BLaER1 (cell line): ENCODE measurements around the gene CTNND2.

ENCODE experiments used
- H3K27ac ChIP-seq: shearing (Covaris generic); formaldehyde crosslinking; 2 replicates; pipeline ENCODE4 v1.8.1; 2022
- H3K27me3 ChIP-seq: shearing (Covaris generic); formaldehyde crosslinking; 2 replicates; pipeline ENCODE4 v1.8.1; 2022
- H3K36me3 ChIP-seq: shearing (Covaris generic); formaldehyde crosslinking; 2 replicates; pipeline ENCODE4 v1.8.1; 2022
- H3K4me1 ChIP-seq: shearing (Covaris generic); formaldehyde crosslinking; 2 replicates; pipeline ENCODE4 v1.8.1; 2022
- H3K4me2 ChIP-seq: shearing (Covaris generic); formaldehyde crosslinking; 2 replicates; pipeline ENCODE4 v1.8.1; 2022
- H3K4me3 ChIP-seq: shearing (Covaris generic); formaldehyde crosslinking; 2 replicates; pipeline ENCODE4 v1.8.1; 2022
- H3K9ac ChIP-seq: shearing (Covaris generic); formaldehyde crosslinking; 2 replicates; pipeline ENCODE4 v1.8.1; 2022
- H3K9me3 ChIP-seq: shearing (Covaris generic); formaldehyde crosslinking; 2 replicates; pipeline ENCODE4 v1.8.1; 2022
- H4K20me1 ChIP-seq: shearing (Covaris generic); formaldehyde crosslinking; 2 replicates; pipeline ENCODE4 v1.8.1; 2022
- Cebpa-rat ChIP-seq: shearing (Covaris generic); IDR thresholded peaks from 2 replicates; pipeline ENCODE4 v1.8.1; 2022

Gene CTNND2

DNA sequence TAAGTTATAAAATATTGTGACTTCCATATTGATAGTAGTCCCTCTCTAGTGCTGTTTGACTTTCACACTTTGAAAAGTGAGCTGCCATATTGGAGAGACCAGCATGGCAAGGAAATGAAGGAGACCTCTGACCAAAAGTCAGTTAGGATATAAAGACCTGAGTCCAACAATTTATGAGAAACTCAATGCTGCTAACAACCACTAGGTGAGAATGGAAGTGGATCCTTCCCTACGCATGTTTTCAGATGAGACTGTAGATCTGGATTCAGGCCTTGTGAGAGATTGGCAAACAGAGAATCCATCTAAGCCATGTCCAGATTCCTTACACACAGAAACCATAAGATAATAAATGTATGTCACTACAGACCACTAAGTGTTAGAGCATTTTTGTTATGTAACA is 81.6 kb downstream of the CTNND2 start:
- no peak overlapping the region for H3K27ac ChIP-seq
- H3K4me2 ChIP-seq: no peak overlapping the region
- H3K36me3 ChIP-seq: no peaks in the 10 kb centered on the region
- H3K4me1 ChIP-seq: no peaks in the 10 kb centered on the region
- H3K4me3 ChIP-seq: no peak overlapping the region
- no peaks in the 10 kb centered on the region for H4K20me1 ChIP-seq
- H3K9ac ChIP-seq: no peak overlapping the region
- peaks cover 5% of the 10 kb centered on the region; the same call in 1 of the 2 replicates for H3K9me3 ChIP-seq
- no peaks in the 10 kb centered on the region for H3K27me3 ChIP-seq
- no peak for TF ChIP-seq Cebpa-rat

DNA sequence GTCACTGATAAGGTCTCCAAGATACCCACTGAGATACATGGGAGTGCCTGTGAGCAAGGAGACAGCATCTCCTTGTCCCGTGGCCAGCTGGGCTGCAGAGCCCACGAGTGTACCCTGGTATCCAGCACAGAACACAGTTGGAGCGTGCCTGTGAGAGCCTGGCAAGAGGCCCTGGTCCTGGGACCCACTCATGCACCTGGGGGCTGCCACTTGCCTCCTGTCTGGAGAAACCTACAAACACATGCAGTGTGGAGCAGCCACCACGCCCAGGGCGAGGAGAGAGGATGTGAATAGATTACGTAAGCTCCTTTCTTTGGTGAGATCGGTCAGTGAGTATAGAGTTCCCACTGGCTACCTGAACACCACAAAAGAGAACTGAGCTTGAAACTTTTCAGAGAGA is 88.3 kb downstream of the CTNND2 start:
- no peaks in the 10 kb centered on the region for H3K27me3 ChIP-seq
- no peak overlapping the region for H3K27ac ChIP-seq
- H3K4me1 ChIP-seq: no peaks in the 10 kb centered on the region

DNA sequence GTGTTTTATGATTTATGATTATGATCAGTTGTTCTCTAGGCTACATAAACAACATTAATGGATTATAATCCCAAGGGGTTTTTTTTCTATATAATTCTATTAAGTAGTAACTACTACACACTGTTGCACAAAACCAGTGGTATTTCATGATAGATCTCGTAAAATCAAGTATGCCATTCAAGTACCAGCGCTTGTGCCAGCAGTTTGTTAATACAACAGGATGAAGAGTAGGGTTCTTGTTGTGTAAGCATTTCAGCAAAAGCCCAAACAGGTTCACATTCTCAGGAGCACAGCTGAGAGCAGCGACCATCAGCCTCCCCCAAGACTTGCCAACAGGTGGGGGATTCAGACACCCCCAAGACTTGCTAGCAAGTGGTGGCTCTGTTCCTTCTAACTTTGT is 88.8 kb downstream of the CTNND2 start:
- Histone ChIP-seq H3K4me3 (no peak overlapping the region), H3K9ac (no peak overlapping the region), H3K4me1 (no peaks in the 10 kb centered on the region), H3K9me3 (no peaks in the 10 kb centered on the region), H3K27ac (no peak overlapping the region), H3K36me3 (no peaks in the 10 kb centered on the region), H3K4me2 (no peak overlapping the region), H3K27me3 (no peaks in the 10 kb centered on the region), H4K20me1 (no peaks in the 10 kb centered on the region)
- no peak for TF ChIP-seq Cebpa-rat

More for the DNA sequence above, 88.3 kb downstream of the CTNND2 start:
- no peak for TF ChIP-seq Cebpa-rat
- Histone ChIP-seq H3K9me3 (no peaks in the 10 kb centered on the region), H3K36me3 (no peaks in the 10 kb centered on the region), H3K9ac (no peak overlapping the region), H3K4me2 (no peak overlapping the region), H3K4me3 (no peak overlapping the region), H4K20me1 (no peaks in the 10 kb centered on the region)

DNA sequence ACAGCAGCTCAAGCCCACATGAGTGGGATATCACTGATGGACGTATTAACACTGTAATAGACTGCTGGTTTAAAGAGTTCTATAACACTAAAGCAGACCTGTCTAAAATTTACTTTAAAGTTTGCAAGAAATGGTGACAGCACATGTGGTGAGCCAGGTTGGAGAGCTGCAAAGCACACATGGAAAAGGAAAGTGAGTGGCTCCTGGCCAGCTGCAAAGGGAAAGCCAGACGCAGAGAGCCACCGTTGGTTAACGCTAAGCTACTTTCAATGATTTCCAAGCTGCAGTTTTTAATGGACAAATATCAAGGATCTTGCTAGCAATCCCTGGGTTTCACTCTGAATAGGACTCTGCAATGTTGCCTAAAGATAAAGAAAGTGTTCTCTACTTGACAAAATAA is 89.9 kb downstream of the CTNND2 start:
- Histone ChIP-seq H4K20me1 (no peaks in the 10 kb centered on the region), H3K36me3 (no peaks in the 10 kb centered on the region), H3K4me2 (no peak overlapping the region), H3K9me3 (no peaks in the 10 kb centered on the region), H3K27me3 (no peaks in the 10 kb centered on the region), H3K4me1 (no peaks in the 10 kb centered on the region), H3K9ac (no peak overlapping the region), H3K27ac (no peak overlapping the region), H3K4me3 (no peak overlapping the region)
- no peak for TF ChIP-seq Cebpa-rat

DNA sequence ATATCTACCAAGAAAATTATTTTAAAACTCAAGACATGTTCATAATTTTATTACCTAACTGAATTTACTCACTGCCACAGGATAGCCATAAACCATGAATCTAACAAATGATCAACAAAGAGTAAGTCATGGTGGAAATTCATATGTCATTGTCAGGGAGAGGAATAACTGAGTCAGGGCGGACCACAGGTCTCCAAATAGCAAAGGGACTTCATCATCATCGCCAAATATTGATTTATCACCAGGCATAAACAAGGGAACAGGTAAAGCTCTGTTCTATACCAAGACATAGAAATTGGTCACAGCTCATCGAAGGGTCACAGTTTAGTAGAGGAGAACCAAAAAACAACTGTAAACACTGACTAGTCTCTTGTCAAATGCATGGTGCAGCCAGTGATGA is 94.8 kb downstream of the CTNND2 start:
- Histone ChIP-seq H3K4me2 (no peak overlapping the region), H4K20me1 (no peaks in the 10 kb centered on the region), H3K27ac (no peak overlapping the region), H3K27me3 (no peaks in the 10 kb centered on the region), H3K9me3 (no peaks in the 10 kb centered on the region), H3K9ac (no peak overlapping the region), H3K4me1 (peaks cover 10% of the 10 kb centered on the region), H3K4me3 (no peak overlapping the region), H3K36me3 (no peaks in the 10 kb centered on the region)
- TF ChIP-seq Cebpa-rat: no peak

DNA sequence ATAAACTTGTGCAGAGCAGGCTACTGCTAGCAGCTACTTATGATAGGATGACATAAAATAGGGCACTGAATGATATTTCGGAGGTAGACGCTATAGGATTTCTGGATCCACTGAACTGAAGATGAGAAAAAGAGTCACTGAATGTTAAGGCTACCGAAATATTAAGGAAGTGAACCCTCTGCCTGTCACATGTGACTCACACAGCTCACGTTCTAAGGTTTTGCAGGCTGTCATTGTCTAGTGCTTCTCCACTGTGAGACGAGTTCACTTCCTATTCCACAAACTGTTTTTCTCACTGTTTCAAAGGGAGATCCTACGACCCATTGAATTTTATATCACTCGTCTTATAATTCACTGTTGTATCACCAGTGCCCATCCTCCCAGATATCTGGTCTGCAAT is 100.8 kb downstream of the CTNND2 start:
- Histone ChIP-seq H3K9ac (no peak overlapping the region), H3K36me3 (no peaks in the 10 kb centered on the region), H3K4me1 (peaks cover 9% of the 10 kb centered on the region), H3K27ac (no peak overlapping the region), H4K20me1 (no peaks in the 10 kb centered on the region), H3K4me3 (no peak overlapping the region), H3K9me3 (no peaks in the 10 kb centered on the region), H3K4me2 (no peak overlapping the region), H3K27me3 (no peaks in the 10 kb centered on the region)
- TF ChIP-seq Cebpa-rat: no peak

DNA sequence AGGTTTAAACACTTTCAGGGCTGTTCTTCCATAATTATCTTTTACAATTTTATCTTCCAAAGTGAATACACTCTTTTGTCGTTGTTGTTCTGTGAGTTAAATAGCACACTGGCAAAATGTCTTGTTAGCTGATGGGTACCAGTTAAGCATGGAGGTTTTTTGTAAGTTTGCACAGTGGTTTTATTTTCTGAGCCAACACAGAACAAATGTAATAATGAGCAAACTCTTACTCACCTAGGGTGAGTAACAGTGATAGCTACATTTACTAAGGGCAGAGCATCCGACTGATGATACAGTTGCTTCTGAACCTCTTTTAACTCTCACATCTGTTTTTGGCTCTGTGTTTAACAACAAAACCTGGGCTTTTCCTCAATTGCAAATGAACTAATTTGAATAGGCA is 103.2 kb downstream of the CTNND2 start:
- no peak for TF ChIP-seq Cebpa-rat
- Histone ChIP-seq H3K9me3 (no peaks in the 10 kb centered on the region), H3K36me3 (no peaks in the 10 kb centered on the region), H3K9ac (no peak overlapping the region), H3K27me3 (no peaks in the 10 kb centered on the region), H3K4me1 (no peaks in the 10 kb centered on the region), H4K20me1 (no peaks in the 10 kb centered on the region), H3K27ac (no peak overlapping the region), H3K4me3 (no peak overlapping the region), H3K4me2 (no peak overlapping the region)

DNA sequence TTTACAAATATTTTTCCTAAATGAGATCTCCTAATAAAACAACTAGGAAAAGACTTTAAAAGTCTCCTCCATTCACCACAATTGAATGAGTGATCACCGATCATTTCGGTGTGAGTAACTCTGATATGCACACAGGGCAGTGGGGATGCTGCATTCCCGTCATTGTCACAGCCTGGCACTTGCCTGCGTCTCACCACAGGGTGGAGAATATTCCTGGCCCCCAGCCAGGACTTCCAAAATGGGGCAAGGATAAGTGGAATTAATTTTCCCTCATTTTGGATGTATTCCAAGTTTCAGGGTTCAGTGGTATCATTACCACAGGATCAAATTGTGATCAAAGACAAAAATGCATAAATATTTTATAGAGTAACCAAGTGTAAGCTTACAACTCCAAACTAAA is 107.1 kb downstream of the CTNND2 start:
- no peaks in the 10 kb centered on the region for H3K27me3 ChIP-seq
- no peak overlapping the region for H3K4me3 ChIP-seq
- H3K9ac ChIP-seq: no peak overlapping the region
- no peaks in the 10 kb centered on the region for H3K9me3 ChIP-seq
- H4K20me1 ChIP-seq: no peaks in the 10 kb centered on the region
- H3K27ac ChIP-seq: no peak overlapping the region
- no peaks in the 10 kb centered on the region for H3K4me1 ChIP-seq
- no peak overlapping the region for H3K4me2 ChIP-seq
- no peaks in the 10 kb centered on the region for H3K36me3 ChIP-seq
- no peak for TF ChIP-seq Cebpa-rat

DNA sequence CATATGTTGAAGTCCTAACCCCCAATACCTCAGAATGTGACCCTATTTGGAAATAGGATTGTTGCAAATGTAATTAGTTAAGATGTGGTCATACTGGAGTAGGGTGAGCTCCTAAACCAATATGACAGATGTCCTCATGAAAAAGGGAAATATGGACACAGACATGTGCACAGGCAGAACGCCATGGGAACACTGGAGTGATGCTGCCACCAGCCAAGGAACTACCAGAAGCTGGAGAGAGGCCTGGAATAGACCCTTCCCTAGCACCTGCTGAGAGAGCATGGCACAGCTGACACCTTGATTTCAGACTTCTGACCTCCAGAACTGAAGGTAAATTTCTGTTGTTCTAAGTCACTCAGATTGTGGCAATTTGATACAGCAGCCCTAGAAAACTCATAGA is 110.8 kb downstream of the CTNND2 start:
- Histone ChIP-seq H3K9me3 (no peaks in the 10 kb centered on the region), H4K20me1 (no peaks in the 10 kb centered on the region), H3K9ac (no peak overlapping the region), H3K4me2 (no peak overlapping the region), H3K27ac (no peak overlapping the region), H3K36me3 (no peaks in the 10 kb centered on the region), H3K4me3 (no peak overlapping the region), H3K4me1 (no peaks in the 10 kb centered on the region), H3K27me3 (no peaks in the 10 kb centered on the region)
- TF ChIP-seq Cebpa-rat: no peak

DNA sequence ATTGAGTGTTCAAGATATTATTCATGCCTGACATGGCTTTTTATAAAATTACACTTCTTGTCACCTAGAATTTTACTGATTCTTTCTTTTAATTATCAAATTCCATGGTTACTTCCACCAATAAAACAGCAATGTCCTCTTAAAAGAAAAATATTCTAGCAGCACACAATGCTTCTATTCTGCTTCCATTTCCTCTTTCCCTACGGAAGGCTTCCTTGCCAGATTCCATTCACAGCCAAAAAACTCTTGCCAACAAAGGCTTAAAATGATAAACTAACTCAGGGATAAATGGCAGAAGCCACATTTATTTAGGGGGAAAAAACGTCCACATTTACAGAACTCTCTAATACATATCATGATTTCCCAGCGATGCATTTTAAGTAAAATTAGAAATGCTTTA is 111.6 kb downstream of the CTNND2 start:
- no peak for TF ChIP-seq Cebpa-rat
- Histone ChIP-seq H3K4me3 (no peak overlapping the region), H3K9me3 (no peaks in the 10 kb centered on the region), H3K4me2 (no peak overlapping the region), H3K27ac (no peak overlapping the region), H3K36me3 (no peaks in the 10 kb centered on the region), H4K20me1 (no peaks in the 10 kb centered on the region), H3K27me3 (no peaks in the 10 kb centered on the region), H3K9ac (no peak overlapping the region), H3K4me1 (no peaks in the 10 kb centered on the region)

DNA sequence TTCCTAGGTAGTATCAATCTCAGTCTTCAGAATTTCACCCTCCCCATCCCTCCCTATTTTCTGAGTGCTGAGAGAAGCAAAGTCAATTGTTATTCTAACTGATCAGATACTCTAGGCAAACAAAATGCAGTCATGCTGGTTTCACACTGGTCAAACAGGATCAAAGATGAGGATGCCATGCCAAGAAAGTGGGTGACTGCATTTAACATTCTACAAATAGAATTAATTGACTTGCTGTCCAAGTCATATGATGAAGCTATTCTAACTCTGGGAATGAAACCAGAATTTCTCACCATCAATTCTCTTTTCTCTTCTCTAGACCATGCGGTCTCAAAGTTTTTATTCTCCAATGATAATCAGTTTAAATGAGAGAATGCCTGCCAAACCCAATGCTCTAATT is 112.5 kb downstream of the CTNND2 start:
- TF ChIP-seq Cebpa-rat: no peak
- H3K27ac ChIP-seq: no peak overlapping the region
- H3K9me3 ChIP-seq: no peaks in the 10 kb centered on the region

More for the DNA sequence above, 112.5 kb downstream of the CTNND2 start:
- H3K4me2 ChIP-seq: no peak overlapping the region
- no peak overlapping the region for H3K9ac ChIP-seq
- H4K20me1 ChIP-seq: no peaks in the 10 kb centered on the region
- H3K4me1 ChIP-seq: no peaks in the 10 kb centered on the region
- H3K27me3 ChIP-seq: no peaks in the 10 kb centered on the region
- H3K36me3 ChIP-seq: no peaks in the 10 kb centered on the region
- H3K4me3 ChIP-seq: no peak overlapping the region
